PFSK-1 (cell line): ENCODE data around the gene ZC3H12C.

Experiments used
- FOXP2 ChIP-seq: optimal IDR thresholded peaks from 2 replicates; pipeline ENCODE3; 2011; ENCODE audit warnings: borderline replicate concordance, control low read depth, inconsistent platforms; ENCODE audit not compliant: insufficient read depth; ENCODE audit errors: extremely low read length, extremely low read depth
- POLR2AphosphoS5 ChIP-seq: IDR thresholded peaks from 2 replicates; pipeline ENCODE4 v1.6.1; 2012; ENCODE audit warnings: low read depth, mild to moderate bottlenecking, control low read depth, low read length, moderate library complexity
- SIN3A ChIP-seq: IDR thresholded peaks from 2 replicates; pipeline ENCODE4 v1.6.1; 2012; ENCODE audit warnings: mild to moderate bottlenecking, low read length, moderate library complexity, borderline replicate concordance; ENCODE audit not compliant: insufficient read depth
- TAF1 ChIP-seq: IDR thresholded peaks from 2 replicates; pipeline ENCODE4 v1.6.1; 2012; ENCODE audit warnings: low read length, control low read depth, borderline replicate concordance; ENCODE audit not compliant: insufficient read depth
- TF ChIP-seq, protein P1 (sequence below), 2 experiments: IDR thresholded peaks; 2 replicates each; pipeline versions ENCODE4 v1.6.1 to v1.8.0; 2011 to 2012; ENCODE audit warnings: low read depth in 2 of 2, low read length in 2 of 2, control low read depth in 1 of 2, inconsistent platforms in 1 of 2, mild to moderate bottlenecking in 1 of 2, moderate library complexity in 1 of 2; ENCODE audit not compliant: insufficient read depth in 1 of 2

Gene ZC3H12C

DNA sequence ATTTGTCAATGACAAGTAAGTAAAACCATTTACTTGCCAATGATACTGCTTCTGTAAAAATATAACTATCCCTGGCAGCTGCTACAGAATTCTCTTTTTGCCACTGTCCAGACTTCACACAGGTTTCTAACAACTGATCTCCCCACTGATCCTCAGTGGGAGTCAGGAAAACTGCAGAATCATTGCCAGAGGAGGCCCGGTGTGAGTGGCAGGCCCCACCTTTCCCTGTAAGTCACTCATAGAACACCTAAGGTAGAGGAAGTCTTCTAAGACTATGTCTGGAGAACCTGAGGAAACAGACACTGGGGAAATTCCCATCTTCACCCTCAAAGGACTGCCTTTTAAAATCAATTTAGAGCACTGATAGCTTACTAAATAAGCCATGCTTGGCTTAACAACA lies 66.3 kb downstream of the ZC3H12C start:
- TF ChIP-seq, protein P1, sequence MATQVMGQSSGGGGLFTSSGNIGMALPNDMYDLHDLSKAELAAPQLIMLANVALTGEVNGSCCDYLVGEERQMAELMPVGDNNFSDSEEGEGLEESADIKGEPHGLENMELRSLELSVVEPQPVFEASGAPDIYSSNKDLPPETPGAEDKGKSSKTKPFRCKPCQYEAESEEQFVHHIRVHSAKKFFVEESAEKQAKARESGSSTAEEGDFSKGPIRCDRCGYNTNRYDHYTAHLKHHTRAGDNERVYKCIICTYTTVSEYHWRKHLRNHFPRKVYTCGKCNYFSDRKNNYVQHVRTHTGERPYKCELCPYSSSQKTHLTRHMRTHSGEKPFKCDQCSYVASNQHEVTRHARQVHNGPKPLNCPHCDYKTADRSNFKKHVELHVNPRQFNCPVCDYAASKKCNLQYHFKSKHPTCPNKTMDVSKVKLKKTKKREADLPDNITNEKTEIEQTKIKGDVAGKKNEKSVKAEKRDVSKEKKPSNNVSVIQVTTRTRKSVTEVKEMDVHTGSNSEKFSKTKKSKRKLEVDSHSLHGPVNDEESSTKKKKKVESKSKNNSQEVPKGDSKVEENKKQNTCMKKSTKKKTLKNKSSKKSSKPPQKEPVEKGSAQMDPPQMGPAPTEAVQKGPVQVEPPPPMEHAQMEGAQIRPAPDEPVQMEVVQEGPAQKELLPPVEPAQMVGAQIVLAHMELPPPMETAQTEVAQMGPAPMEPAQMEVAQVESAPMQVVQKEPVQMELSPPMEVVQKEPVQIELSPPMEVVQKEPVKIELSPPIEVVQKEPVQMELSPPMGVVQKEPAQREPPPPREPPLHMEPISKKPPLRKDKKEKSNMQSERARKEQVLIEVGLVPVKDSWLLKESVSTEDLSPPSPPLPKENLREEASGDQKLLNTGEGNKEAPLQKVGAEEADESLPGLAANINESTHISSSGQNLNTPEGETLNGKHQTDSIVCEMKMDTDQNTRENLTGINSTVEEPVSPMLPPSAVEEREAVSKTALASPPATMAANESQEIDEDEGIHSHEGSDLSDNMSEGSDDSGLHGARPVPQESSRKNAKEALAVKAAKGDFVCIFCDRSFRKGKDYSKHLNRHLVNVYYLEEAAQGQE (IDR thresholded peaks at IDR 0.05; ENCODE audit: insufficient read depth in 1 of 2, low read depth in 2 of 2, low read length in 2 of 2): no peak
- TF ChIP-seq TAF1: no peak
- no peak for TF ChIP-seq SIN3A
- TF ChIP-seq FOXP2: no peak
- no peak for TF ChIP-seq POLR2AphosphoS5

DNA sequence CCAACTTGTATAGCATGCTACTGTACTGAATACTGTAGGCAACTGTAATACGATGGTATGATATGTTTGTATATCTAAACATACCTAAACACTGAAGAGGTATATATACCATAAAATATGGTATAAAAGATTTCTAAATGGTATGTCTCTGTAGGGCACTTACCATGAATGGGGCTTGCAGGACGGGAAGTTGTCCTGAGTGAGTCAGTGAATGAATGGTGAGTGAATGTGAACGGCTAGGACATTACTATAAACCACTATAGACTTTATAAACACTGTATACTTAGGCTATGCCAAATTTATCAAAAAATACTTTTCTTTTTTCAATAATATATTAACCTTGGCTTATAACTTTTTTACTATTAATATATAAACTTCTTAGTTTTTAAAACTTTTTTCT lies 66.8 kb downstream of the ZC3H12C start:
- no peak for TF ChIP-seq POLR2AphosphoS5
- TF ChIP-seq, protein P1 (IDR thresholded peaks at IDR 0.05; ENCODE audit: insufficient read depth in 1 of 2, low read depth in 2 of 2, low read length in 2 of 2): no peak
- TF ChIP-seq SIN3A: no peak
- TF ChIP-seq FOXP2: no peak
- no peak for TF ChIP-seq TAF1

DNA sequence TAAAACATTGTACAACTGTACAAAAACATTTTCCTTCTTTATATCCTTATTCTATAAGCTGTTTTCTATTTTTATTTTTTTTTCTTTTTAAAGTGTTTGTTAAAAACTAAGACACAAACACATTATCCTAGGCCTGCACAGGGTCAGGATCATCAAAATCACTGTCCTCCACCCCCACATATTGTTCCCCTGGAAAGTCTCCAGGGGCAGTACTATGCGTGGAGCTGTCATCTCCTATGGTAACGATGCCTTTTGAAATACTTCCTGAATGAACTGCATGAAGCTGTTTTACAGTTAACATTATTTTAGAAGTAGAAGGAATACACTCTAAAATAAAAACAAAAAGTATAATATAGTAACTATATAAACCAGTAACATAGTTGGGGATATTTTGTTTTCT lies 67.2 kb downstream of the ZC3H12C start:
- TF ChIP-seq TAF1: no peak
- TF ChIP-seq, protein P1 (IDR thresholded peaks at IDR 0.05; ENCODE audit: insufficient read depth in 1 of 2, low read depth in 2 of 2, low read length in 2 of 2): no peak
- TF ChIP-seq POLR2AphosphoS5: no peak
- no peak for TF ChIP-seq SIN3A
- TF ChIP-seq FOXP2: no peak

DNA sequence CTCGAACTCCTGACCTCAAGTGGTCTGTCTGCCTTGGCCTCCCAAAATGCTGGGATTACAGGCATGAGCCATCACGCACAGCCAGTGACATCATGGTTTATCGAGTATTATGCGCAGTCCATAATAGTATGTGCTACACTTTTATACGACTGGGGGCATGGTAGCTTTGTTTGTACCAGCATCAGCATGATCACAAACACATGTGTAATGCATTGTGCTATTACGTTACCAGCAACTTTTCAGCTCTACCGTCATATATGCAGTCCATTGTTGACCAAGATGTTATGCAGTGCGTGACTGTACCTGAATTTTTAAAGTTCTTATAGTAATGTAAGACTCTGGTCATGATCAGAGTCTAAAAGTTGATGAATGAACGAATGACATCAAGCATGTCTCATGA lies 67.9 kb downstream of the ZC3H12C start:
- TF ChIP-seq SIN3A (no peak), FOXP2 (no peak), TAF1 (no peak), POLR2AphosphoS5 (no peak)
- TF ChIP-seq, protein P1 (IDR thresholded peaks at IDR 0.05; ENCODE audit: insufficient read depth in 1 of 2, low read depth in 2 of 2, low read length in 2 of 2): no peak

DNA sequence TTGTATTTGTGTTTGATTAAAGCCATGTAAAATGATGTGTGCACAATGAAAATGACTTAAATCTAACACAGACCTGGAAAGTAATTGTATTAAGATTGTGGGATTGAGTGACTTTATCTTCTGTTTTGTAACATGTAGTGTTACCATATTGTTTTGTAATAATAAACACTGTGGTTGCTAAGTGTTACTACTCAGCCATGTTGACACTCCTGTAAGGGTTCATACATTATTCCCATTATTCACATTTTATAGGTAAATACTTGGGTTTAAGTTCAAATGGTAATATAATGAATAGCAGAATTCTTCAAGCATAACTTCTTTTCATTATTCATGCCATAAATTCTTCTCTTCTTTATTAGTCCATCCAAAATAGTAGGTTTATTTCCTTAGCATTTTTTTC lies 69.0 kb downstream of the ZC3H12C start:
- TF ChIP-seq, protein P1 (IDR thresholded peaks at IDR 0.05; ENCODE audit: insufficient read depth in 1 of 2, low read depth in 2 of 2, low read length in 2 of 2): no peak
- TF ChIP-seq FOXP2 (no peak), SIN3A (no peak)
